CD4-positive, alpha-beta T cell treated with Interleukin-21 for 1 hour (primary cell): ENCODE data around the gene S100A2.

Experiments
- DNase-seq: peaks from one replicate; pipeline ENCODE4 v3.0.0-alpha.2; 2020

S100A2 gene

DNA sequence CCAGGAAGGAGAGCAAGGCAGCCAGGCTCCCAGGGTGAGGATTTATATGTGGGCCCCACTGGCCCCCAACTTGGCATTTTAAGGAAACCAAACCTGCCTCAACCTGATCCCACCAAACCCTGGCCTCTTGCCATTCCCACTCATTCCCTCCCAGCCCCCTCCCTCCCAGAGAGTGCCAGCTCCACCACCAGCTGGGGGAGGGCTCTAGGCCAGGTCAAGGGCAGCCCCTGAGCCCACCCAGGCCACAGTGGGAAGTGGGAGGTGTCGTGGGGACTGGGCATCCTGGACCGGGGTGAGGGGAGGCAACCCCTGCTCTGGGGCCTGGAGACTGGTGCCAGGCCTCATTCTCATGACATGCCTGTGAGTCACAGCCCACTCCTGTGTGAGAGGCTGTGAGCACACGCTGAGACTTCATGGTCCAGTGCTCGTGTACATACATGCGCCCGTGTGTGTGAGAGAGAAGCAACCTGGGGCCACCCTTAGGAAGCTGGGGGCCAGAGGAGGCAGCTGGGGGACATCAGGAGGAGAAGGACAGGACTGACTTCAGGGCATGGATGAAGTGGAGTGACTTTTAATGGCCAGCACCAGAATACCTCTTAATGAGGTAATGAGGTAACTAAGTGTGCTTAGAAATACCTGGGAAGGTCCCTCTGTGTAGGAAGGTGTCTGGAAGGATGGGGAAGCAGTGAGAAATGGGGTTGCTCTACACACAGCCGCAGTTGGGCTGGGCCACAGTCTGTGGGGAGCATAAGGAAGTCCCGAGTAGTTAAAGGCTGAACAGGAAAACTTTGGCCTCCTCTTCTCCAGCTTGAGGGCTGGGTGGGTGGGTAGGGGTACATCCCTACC is at the start of gene S100A2:
S100A2 (minus strand) TSS at position 316 of the 846 bp plus-strand sequence. CDS start 1,967 bp downstream, outside the sequence.
- no peak for DNase-seq

DNA sequence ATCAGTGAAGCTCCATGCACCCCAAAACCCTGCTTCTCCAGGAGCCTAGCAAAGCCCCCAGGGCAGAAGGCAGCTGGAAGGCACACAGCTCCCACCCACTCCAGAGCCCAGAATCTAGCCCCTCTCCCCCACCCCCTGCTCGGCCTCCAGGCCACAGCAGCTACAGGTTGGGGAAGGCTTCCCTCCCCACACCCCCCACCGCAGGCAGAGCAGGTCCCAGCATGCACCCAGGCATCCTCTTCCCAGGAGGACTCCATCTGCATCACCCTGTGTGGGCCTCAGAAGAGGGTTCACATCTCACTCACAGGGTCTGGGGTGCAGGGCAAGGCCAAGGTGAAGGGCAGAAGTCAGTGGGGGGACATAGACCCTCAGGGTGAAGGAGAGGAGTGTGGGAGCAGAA is 49.8 kb upstream of the S100A2 start:
- no peak for DNase-seq

DNA sequence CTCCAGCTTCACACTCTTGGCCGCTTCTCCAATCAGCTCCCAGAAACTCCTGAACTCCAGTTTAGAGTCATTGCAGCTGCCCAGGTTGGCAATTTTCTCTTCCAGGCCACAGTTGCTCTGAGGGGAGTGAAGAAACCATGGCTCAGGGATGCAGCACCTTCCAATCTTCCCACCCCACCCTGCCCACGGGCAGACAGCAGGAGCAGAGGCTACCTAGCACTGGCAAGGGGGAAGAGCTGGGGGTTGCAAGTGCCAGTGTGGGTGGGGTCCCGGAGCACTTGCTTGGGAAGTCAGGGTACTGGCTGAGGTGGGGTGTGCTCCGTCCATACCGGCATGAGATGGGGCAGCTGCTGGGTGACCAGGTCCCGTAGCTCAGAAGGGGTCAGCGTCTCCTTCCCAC is 49.3 kb upstream of the S100A2 start:
- DNase-seq: no peak

DNA sequence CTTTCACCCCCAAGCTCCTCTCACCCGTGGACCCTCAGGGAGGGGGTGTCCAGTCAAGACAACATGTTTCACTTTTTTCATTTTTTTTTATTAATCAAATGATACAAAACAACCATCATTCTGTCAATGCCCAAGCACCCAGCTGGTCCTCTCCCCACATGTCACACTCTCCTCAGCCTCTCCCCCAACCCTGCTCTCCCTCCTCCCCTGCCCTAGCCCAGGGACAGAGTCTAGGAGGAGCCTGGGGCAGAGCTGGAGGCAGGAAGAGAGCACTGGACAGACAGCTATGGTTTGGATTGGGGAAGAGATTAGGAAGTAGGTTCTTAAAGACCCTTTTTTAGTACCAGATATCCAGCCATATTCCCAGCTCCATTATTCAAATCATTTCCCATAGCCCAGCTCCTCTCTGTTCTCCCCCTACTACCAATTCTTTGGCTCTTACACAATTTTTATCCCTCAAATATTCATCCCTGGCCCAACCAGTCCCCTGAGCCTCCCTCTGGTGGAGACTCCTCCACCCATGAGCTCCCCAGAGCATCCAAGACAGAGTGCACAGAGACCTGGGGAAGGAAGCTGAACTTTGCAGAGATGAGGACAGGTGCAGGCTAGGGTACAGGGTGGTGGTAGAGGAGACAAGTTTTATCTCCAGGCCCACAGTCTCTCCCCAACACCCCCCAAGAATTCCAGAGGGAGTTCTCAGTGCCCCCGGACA is 48.7 kb upstream of the S100A2 start:
- no peak for DNase-seq

DNA sequence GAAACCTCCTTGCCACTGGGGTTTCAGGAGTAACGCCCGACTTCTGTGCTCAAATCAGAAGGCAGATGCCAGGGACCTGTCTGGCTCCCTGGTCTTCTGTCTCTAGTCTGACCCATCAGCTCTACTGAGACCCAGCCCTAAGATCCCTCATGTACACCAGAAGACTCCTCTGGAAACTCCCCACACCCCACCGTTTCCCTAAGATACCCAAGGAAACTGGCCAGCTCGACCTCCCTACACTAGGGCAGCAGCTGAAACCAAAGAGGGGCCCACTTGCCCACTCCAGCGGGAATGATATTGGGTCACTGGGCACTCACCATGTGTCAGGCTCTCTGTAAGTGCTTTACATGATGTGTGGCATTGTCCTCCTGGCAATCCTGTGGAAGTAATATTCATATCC is 47.8 kb upstream of the S100A2 start:
- no peak for DNase-seq

DNA sequence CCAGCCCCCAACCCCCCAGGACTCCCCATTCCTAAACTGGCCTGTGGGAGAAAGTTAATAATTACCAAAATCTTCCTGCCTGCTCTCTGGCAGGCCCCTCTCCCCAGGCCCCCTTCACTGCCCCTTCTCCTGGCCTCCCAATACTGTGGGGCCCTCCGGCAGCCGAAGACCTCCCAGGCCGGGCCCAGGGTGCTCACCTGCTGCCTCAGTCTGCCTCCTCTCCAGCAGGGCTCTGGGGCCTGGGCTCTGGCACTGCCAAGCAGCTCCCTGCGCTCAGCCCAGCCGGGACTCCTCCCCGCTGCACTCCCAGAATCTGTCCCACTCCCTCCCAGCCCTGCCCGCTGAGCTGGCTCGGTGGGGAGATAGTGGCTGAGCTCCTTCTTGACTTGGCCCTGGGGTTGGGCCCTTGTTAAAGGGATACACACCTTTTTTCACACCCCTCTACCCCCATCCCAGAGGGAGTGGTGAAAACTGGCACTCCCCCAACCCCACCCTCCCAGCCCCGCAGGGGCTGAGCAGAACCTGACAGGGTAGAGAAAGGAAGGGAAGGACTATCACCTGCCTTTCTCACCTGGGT is 47.2 kb upstream of the S100A2 start, which contains the start of gene S100A16:
S100A16 (minus strand) TSS at position 383 of the 577 bp plus-strand sequence. CDS start 4,986 bp downstream, outside the sequence.
- DNase-seq: no peak

DNA sequence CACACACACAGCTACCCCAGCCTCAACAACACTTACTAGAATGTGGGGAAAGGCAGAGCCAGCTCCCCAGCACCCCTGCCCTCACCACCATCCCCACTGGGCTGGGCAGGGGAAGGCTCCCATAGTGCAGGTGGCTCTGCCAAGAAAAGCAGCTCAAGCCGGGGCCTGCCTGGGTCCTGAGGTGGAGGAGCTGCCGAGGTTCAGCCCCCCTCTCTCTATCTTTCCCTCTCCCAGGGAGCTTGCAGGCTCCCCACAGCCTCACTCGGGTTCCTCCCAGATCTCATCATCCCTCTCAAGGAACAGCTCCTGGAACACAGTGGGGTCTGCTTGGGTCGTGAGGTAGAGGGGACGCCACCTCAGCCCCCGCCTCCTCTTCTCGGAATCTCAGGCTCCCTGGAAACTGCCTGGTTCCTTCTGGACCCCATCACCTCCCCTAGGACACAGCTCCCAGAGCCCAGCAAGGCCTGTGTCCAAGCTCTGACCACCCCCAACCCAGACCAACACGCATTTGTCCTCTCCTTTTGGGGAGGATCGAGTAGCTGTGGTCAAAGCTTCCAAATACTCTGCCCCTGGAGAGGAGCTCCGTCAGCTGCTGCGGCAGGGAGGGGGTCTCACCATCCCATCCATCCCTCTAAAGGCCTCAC is 46.6 kb upstream of the S100A2 start:
- DNase-seq: no peak

DNA sequence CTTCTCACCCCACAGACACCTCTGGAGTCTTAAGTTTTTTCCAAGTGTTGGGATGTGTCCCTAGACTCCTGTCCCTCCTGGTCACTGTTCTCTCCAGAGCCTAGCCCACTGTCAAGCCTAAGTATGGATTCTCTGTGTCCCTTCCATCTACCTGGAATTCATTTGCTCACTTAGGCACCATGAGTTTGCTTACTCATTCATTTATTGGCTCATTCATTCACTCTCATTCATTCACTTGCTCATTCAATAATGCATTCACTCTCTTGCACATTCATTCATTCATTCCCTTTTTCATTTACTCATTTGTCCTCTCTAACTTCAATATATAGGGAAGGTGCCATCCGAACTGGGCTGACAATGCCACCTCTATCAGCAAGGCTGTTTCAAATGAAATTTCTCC is 45.7 kb upstream of the S100A2 start:
- DNase-seq: no peak

DNA sequence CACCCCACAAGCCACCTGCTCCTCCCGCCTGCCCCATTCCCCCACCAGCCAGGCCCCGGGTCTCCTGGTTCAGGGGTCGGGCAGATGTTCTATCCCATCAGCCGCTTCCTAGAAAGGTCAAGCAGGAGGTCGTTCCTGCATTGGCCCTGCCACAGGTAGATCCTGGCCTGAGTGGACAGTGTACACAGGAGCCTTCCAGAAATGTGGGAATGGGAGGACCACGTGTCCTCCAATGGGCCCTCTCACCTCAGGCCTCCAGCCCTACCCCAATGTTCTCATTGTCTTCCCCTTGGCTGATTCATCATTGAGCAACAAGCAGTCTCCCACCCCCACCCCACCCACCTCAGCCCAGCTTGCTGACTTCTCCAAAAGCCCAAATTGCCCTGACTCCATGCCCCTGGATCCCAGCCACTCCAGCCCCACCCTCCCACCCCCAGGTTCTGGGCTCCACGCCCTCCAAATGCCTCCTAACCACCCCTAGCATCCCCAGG is 45.2 kb upstream of the S100A2 start:
- DNase-seq: no peak

DNA sequence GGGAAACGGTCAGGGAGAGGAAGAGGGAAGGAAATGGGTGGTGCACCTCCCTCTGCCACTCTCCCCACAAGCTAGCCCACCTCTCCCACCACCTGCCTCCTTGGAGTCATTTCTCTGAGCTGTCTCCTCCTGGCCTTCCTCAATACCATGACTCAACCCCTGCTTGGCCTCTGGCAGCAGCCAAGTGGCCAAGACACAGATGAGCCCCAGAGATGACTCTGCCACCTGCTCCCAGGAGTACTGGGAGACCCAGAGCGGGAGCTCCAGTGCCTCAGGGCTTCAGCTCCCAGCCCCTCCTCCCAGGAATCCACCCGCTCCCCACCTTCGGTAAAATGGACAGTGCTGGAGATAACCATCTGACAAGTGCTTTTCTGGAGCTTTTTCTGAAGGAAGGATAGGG is 44.7 kb upstream of the S100A2 start:
- DNase-seq: no peak

DNA sequence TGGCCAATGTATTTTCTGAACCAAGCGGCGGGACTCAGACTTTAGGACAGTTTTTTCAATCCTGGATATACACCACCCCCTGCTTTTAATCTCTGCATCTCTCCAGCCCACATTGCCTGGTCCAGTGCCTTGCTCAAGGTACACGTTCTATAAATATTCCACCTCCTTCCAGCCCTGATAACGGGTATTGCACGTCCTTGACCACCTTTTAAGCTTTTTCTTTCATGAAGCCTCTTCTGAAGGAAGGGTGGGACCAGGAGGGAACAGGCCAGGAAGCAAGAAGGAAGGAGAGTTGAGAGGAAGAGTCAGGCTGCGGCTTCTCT is 43.9 kb upstream of the S100A2 start:
- no peak for DNase-seq

DNA sequence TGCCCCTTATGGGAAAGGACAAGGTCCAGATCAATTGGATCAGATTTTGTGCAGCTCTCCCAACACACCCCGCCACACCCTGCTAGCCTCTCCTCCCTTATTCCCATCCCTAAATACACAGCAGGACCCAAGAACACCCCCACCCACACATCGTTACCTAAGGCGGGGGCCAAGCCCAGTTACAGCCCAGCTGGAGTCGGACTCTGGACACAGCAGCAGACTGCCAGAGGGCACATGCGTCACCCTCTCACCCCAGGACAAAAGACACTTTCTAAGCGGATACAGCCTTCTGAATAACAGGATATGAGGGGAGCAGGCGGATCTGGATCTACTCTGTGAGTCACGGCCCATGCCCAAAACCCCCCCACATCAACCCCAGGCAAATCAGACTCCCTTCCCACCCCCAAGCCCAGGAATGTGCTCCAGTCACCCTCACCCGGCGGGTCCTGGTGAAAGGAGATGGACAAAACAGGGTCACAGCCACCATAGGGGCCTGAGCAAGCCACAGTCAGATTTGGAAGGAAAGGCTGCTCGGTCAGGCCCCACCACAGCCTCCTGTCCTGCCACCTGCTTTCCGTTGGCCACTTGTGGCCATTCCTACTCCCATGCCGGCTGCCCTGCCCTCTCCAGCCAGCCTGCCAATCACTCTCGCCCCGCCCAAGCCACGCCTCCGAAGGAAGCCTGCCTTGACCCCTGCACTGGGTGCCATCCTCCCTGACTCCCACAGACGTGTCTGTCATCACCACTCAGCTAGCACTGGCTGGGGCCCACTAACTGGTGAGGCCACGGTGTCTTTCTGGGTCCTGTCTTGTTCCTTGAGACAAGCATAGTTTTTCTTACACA is 43.3 kb upstream of the S100A2 start:
- DNase-seq: no peak

DNA sequence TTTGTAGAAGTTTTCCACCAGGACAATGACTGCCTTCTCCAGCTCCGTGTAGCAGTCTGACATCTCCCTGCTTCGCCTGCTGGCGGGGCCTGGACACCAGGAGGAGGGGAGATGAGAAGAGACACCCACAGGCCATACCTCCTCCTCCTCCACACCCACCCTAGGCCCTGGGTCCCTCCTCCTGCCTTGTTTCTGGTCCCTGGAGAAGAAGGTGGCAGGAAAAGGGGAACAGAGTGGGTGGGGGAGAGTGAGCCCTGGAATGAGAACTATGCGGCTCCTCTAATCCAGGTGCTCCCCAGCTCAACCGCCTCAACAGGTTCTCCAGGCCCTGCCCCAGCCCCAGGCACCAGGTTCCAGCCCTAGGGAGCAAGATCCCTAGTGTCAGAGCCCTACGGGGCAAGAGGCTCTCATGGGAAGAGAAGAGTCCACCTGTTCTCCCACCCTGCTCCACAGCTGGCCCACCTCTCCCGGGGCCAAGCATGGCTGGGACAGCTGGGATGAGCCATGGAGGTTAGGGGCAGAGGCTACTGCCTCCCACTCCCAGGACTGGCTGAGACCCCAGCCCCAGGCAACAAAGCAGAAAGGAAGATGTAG is 42.5 kb upstream of the S100A2 start:
- DNase-seq: no peak

DNA sequence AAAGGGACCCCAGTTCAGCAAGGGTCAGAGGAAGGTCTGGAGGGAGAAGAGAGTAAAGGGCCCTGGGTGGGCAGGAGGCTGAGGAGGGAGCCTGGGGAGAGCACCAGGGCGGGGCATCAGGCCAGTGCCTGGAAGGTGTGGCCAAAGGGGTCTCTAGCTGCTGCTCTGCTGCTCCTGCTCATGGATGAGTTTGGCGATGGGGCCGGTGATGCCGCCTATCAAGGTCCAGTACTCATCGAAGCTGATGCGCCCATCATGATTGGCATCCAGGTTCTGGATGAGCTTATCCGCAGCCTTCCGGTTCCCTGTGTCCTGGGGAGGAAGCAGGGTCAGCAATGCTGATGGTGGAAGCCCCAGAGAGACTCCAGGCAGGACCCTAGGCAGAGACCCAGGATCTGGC is 41.7 kb upstream of the S100A2 start:
- DNase-seq: no peak

DNA sequence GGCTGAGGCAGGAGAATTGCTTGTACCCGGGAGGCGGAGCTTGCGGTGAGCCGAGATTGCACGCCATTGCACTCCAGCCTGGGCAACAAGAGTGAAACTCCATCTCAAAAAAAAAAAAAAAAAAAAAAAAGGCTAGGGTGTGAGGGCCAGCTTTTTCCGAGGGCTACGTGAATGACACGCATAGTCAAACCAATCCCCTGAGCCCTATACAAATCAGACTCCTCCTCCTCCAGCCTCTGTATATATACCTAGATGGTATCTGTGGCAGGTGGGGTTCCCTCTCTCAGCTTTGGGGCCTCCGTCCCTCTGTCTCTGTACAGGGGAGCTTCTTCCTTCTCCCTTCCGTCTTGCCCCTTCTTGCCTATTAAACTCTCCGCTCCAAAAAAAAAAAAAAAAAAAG is 40.5 kb upstream of the S100A2 start:
- DNase-seq: no peak

DNA sequence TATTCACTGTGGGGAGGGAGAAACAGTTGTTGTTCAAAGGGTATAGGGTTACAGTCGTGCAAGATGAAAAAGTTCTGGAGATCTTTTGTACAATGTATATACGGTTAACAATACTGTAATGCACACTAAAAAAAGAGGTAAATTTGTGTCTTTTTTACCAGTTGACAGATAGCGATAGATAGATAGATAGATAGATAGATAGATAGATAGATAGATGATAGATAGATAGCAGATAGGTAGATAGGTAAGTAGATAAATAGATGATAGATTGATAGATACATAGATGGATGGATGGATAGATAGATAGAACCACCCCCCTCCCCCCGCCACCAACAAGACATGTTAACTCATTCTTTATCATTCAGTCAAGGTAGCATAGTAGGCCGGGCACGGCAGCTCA is 37.1 kb upstream of the S100A2 start:
- no peak for DNase-seq

DNA sequence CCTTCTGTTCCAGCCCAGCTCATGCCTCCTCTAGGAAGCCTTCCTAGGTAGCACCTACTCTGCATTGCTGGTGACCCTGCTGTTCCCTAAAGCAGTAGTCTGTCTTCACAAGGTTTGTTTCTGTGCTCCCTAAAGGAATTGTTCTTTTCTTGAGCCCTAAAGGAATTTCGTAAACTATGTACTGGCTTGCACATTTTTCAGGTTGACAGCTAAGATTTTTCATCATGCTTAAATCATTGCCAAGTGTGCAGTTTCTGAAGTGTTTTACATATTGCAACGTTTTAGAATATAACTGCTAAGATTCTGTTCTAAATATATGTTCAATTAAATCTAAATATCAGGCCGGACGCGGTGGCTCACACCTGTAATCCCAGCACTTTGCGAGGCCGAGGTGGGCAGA is 34.2 kb upstream of the S100A2 start:
- DNase-seq: no peak

DNA sequence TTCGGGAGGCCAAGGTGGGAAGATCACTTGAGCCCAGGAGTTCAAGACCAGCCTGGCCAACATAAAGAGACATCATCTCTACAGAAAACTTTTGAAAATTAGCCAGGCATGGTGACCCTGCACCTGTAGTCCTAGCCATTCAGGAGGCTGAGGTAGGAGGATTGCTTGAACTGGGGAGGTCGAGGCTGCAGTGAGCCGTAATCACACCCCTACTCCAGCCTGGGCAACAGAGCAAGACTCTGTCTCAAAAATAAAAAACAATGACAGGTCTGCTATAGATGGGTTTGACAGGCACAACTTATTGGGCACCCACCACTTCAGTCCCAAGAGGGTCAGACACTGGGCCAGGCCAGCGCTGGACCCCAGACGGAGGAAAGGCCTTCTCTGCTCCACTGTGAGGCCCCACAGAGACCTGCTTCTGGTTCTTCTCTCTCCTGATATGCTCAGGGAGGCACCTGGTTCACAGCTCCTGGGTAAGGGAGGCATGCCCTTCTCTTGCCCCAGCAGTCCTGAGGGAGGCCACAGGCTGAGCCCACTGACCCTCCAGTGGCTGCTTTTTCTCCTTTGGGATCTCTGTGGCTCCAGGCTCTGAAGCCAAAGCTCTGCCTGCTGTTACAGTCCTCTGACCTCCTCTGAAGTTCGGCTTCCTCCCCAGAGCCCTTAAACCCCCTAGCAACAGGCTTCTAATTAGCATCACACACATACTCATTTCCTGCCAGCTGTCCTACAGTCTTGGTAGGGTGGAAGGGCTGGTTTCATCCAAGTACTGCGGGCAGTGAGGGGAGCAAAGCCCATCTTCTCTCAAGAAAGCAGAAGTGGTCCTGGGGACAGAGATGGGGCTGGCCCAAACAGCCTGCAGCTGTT is 32.9 kb upstream of the S100A2 start:
- DNase-seq: peak; percentile 27

DNA sequence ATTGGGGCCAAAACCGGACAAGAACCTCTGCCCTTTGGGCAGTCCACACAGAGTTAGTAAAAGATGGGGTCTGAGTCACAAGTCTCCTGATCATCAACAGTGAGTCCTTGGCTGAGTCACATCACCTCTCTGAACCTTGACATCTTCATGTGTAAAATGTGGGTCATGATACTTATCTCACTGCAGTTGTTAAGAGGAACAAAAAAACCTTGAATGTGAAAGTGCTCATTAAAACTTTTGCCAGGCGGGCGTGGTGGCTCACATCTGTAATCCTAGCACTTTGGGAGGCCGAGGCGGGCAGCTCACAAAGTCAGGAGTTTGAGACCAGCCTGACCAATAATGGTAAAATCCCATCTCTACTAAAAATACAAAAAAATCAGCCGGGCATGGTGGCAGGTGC is 31.6 kb upstream of the S100A2 start:
- DNase-seq: peak; percentile 4

DNA sequence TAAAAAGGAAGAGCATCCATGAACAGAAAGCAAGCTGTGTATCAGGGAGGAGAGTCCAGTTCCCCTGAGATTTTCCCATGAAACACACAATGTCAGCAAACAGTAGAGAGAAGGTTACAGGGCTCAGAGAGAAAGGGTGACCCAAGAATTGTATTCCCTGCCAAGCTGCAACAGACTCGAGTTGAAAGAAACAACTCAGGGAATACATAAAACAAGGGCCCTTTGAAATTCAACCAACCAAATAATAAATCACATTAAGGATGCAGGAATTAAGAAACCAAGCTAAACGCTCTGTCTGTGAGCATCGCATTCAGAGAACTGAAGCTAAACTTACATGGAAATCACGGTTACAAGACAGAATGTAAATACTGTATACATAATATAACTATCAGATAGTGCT is 27.1 kb upstream of the S100A2 start:
- no peak for DNase-seq

DNA sequence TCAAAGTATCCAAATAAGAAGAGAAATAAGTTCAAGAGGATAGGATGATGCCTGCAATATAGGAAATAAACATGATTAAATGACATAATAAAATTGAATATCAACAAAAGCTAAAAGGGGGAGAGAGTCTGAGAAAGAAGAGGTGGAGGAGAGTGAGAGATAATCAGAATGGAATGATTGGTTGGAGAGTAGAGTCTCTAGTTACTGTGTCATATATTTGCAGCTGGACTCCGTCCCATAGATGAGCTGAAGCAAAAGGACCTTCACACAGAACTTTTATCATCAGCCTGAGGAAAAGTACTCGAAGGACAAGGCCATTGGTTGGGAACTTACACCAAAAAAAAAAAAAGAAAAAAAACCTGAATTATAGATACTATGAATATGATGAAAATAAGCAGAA is 22.8 kb upstream of the S100A2 start:
- DNase-seq: no peak
